ENCODE results near the gene CCDC33. TPM values are rescaled to one million over a fixed set of nuclear protein-coding genes. Genes with fewer than 3 reads are reported as not detected.

CCDC33 gene
- total RNA-seq, 1 donor = 0.09 TPM

DNA sequence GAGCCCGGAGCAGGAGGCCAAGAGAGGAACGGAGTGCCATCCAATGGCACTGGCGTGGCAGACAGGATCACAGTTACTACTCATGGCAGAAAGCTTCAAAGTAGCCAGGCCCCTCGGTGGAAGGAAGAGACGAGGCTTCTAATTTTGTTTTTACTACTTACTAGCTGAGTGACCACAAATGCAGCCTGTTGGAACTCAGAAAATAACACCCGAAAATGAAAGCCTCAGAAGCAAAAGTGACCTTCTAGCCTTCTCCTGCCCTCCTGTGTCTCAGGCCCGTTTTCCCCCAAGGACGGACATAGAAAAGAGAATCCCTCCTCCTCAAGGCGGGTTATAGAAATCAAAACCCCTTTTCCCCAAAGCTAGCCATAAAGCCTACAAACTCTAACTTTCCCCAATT lies 23.6 kb upstream of the CCDC33 start:
- DNase-seq (ENCODE audit: low read depth) = no peak
- TF ChIP-seq, protein P1, sequence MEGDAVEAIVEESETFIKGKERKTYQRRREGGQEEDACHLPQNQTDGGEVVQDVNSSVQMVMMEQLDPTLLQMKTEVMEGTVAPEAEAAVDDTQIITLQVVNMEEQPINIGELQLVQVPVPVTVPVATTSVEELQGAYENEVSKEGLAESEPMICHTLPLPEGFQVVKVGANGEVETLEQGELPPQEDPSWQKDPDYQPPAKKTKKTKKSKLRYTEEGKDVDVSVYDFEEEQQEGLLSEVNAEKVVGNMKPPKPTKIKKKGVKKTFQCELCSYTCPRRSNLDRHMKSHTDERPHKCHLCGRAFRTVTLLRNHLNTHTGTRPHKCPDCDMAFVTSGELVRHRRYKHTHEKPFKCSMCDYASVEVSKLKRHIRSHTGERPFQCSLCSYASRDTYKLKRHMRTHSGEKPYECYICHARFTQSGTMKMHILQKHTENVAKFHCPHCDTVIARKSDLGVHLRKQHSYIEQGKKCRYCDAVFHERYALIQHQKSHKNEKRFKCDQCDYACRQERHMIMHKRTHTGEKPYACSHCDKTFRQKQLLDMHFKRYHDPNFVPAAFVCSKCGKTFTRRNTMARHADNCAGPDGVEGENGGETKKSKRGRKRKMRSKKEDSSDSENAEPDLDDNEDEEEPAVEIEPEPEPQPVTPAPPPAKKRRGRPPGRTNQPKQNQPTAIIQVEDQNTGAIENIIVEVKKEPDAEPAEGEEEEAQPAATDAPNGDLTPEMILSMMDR (IDR thresholded peaks at IDR 0.05; ENCODE audit: insufficient read depth, low read length) = no peak
- H3K4me3 ChIP-seq (ENCODE audit: low read depth, low read length) = no peak overlapping the region

DNA sequence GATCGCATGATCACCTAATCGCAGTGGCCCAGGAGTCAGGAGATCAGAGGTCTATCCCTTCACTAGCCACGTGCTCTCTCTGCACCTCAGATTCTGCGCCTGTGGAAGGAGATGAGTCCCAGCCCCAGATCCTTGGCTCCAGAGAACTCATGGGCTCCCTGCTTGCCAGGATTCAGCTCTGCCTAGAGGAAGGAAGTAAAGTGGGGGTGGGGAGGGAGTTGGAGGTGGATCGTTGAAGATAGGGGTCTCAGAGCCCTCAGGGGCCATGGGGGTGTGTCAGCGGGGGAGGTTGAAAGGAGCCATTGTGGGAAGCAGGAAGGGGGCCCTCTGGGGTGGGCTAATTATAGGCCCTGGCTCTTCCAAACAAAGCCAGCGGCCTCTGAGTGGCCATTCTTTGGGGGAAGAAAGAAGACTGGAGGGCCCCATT lies 22.3 kb upstream of the CCDC33 start:
- TF ChIP-seq, protein P1 (IDR thresholded peaks at IDR 0.05; ENCODE audit: insufficient read depth, low read length) = no peak
- no peak overlapping the region for H3K4me3 ChIP-seq (ENCODE audit: low read depth, low read length)
- DNase-seq (ENCODE audit: low read depth) = no peak

DNA sequence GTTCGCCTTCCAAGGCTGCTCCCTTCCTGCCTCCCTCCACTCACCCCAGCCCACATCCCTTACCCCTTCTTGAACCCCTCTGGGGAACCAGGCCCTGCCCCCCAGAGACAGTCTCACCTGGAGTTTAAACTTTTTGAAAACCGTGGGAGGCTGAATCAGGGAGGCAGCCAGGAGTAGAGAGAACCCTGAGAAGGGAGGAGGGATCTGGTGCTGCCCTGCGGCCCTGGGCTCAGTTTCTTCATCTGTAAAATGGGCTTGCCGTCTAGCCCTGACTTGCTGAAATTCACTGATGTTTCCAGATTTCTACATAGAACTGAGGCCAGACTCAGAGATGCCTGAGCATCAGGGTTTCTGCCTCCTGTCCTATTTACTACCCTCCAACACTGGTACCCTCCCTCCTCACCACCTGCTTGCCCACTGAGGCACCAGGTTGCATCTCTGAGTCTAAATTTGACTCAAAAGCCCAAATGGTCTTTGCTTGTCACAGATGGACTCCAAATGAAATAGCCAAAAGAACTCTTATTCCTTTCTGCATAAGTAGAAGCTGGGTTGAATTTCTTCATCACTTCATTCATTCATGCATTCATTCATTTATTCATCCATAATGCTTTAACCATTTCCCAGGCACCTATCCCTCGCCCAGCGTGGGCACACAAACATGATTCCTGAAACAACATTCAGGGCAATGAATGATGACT lies 21.7 kb upstream of the CCDC33 start:
- no peak for DNase-seq (ENCODE audit: low read depth)
- no peak overlapping the region for H3K4me3 ChIP-seq (ENCODE audit: low read depth, low read length)
- TF ChIP-seq, protein P1 (IDR thresholded peaks at IDR 0.05; ENCODE audit: insufficient read depth, low read length) = no peak

DNA sequence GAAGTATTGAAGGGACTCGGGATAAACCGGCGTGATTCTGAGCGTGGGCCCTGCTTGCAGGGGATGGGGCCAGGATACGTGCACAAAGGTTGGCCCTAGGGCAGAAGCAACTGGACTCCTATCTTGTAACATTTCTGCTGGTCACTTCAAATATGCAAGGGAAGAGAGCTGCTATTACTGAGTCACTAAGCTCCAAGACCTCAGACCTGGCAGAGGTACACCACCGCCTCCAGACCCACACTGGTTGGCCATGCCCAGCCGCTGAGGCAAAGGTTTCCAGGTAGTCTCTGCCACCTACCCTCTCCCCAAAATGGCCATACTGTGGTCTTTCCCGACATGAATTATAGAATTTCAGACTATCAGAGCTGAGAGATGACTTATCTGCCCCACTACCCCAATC lies 20.2 kb upstream of the CCDC33 start:
- TF ChIP-seq, protein P1 (IDR thresholded peaks at IDR 0.05; ENCODE audit: insufficient read depth, low read length) = no peak
- no peak for DNase-seq (ENCODE audit: low read depth)
- H3K4me3 ChIP-seq (ENCODE audit: low read depth, low read length) = no peak overlapping the region

DNA sequence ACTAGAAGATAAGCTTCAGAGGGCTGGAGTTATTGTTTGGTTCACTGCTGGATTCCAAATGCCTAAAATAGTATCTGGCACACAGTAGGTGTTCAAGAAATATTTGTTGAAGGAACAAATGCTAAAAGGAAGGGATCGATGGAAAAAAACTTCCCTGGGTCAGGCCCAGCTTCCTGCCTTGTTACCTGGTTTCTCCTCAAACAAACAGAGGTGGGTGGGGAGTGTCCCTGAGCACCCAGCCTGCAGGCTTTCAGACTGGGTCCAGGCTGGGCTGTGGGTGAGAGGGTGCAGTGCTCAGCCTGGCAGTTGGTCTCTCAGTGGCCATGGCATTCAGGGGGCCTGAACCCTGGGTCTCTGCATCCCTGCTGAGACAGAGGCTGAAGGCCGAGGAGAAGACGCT lies 19.2 kb upstream of the CCDC33 start:
- TF ChIP-seq, protein P1 (IDR thresholded peaks at IDR 0.05; ENCODE audit: insufficient read depth, low read length) = no peak
- no peak for DNase-seq (ENCODE audit: low read depth)
- no peak overlapping the region for H3K4me3 ChIP-seq (ENCODE audit: low read depth, low read length)

DNA sequence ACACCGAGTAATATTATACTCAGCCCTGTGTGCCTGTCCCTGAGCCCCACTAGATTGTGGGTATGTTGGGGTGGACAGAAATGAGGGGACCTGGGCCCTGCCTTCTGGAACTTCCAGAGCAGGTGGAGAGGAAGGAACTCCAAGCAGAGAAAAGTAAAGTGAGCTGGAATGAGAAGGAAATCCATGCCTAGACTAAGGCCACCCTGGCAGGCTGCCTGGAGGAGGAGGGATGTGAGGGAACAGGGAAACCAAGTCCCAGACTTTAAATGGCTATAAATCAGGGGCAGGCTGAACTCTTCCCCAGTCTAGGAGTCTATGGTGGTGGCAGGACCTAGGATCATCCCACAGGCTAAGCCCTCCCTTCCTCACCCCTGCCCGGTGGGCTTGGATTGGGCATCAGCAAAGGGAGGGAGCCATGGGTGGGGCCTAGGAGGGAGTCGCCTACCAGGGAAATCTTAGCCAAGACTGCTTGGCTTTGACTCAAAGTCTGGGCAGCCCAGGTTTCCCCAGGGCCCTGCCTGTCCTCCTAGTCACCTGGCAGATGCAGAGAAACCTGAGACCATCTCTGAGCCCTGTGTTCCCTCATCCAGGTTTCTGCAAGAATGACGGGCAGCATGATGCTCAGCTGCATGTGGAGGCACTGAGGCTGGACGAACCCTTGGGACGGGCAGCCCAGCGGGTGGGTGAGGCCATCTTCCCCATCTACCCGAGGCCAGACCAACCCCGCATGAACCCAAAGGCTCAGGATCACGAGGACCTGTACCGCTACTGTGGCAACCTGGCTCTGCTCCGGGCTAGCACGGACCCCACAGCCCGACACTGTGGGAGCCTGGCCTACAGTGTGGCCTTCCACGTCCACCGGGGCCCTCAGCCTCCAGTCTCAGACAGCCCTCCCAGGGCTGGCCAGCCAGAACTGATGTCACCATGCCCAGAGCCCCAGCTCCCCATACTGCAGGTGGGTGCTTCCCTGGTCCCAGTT lies 17.9 kb upstream of the CCDC33 start:
- H3K4me3 ChIP-seq (ENCODE audit: low read depth, low read length) = no peak overlapping the region
- TF ChIP-seq, protein P1 (IDR thresholded peaks at IDR 0.05; ENCODE audit: insufficient read depth, low read length) = no peak
- DNase-seq (ENCODE audit: low read depth) = no peak
